Medulla oblongata (tissue), 1 donor: ENCODE measurements around the gene SPATA2L.

Experiments
- DNase-seq: peaks from one replicate; pipeline ENCODE4 v3.0.0-alpha.2; 2015; ENCODE audit errors: extremely low spot score

Gene SPATA2L

DNA sequence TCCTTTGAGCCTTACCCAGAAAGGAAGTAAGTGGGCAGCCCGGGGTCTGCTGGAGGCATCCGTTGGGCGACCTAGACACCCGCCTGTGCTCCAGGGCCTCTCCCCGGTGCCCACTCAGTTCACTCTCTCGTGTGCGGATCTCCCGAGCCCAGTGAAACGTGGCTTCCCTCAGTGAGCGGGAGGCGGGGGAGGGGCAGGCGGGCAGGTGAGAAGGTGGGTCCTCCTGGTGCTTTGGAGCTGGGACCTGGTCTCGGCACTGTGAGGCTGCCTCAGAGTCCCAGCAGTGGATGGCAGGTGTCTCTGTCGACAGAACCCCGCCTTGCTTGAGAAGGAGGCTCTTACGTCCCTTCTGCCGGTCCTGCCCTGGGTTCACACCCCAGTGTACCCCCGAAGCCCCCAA is 27.8 kb upstream of the SPATA2L start:
- no peak for DNase-seq

DNA sequence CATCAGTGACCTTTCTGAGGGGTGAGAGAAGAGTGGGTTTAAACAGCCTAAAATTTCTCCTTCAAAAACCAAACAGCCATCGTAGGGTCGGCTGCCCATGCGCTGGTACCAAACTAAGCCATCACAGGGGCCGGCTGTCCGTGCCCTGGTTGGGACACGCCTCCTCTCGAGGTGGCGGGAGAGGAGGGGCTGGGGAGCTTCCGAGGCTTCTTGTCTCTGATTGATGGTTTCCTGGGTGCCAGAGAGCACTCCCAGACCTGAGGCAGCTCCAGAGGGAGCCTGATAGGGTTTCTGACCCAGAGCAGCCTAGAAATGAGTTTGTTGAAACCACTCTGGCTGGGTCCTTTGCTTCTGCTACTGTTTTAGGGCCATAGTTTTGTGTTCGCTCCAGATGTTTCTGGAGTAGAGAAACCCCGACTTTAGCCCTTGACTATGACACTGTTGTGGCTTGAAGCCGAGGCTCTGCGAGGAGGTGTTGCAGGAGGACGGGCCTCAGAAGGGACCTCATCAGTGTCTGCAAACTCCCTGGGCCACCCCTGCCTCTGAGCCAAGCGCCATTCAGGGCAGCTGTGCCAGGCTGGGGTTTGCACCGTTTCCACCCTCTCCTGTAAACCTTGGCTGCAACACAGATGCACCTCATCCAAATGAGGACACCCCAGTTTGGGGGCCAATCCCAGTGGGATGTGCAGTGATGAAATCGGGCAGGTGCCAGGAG is 26.1 kb upstream of the SPATA2L start:
- no peak for DNase-seq

DNA sequence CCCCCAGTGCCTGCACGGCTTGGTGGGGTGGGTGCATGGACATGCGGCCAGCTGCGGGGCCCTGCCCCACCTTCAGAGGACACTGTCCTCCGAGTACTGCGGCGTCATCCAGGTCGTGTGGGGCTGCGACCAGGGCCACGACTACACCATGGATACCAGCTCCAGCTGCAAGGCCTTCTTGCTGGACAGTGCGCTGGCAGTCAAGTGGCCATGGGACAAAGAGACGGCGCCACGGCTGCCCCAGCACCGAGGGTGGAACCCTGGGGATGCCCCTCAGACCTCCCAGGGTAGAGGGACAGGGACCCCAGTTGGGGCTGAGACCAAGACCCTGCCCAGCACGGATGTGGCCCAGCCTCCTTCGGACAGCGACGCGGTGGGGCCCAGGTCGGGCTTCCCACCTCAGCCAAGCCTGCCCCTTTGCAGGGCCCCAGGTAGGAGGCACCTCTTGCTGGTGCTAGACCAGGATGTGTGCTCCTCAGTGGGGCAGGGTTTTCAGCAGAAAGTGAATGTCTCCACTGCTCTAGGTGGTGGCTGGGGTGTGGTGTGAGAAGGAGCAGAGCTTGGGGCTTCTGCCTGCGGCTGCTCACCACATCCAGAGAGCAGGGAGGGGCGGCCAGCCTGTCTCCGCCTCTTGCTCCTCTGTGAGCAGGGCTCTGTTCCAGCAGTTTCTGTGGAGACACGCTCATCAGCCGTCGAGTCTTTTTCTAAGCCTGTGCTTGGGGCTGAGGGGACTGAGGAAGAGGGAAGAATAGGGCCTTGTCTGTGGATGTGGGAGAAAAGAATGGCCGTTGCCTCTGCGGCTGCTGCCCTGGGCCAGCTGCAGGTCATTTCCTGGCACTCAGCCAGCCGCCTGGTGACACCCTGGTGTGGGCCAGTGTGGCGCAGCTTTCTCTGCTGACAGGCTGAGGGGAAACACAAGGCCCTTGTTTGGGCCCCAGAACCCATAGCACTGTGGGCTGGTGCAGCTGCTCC is 22.1 kb upstream of the SPATA2L start:
- DNase-seq, result peak; percentile 97

DNA sequence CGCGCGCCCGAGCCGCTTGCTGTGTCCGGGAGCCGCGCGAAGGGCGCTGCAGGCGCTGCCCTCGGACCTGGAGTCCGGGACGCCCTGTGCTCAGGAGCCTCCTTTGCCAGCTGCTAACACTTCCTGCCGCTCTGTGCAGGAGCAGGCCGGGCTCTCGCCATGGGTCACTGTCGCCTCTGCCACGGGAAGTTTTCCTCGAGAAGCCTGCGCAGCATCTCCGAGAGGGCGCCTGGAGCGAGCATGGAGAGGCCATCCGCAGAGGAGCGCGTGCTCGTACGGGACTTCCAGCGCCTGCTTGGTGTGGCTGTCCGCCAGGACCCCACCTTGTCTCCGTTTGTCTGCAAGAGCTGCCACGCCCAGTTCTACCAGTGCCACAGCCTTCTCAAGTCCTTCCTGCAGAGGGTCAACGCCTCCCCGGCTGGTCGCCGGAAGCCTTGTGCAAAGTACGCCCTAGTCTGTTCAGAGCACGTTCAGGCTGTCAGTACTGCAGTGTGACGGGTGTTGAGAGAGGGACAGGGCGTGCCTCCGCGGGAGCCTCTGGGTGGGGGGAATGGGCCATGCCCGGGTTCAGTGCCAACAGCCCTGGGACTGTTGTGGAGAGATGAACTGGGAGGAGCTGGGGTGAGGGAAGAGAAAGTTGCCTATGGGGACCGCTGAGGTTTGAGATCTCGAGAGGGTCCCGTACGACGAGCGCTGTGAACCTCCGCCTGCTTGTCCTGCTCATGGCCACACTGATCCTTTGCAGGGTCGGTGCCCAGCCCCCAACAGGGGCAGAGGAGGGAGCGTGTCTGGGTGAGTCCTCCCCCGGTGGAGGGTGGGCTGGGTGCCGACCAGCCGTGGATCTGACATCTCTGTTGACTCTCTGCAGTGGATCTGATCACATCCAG is 21.1 kb upstream of the SPATA2L start:
- DNase-seq, result peak; percentile 41

DNA sequence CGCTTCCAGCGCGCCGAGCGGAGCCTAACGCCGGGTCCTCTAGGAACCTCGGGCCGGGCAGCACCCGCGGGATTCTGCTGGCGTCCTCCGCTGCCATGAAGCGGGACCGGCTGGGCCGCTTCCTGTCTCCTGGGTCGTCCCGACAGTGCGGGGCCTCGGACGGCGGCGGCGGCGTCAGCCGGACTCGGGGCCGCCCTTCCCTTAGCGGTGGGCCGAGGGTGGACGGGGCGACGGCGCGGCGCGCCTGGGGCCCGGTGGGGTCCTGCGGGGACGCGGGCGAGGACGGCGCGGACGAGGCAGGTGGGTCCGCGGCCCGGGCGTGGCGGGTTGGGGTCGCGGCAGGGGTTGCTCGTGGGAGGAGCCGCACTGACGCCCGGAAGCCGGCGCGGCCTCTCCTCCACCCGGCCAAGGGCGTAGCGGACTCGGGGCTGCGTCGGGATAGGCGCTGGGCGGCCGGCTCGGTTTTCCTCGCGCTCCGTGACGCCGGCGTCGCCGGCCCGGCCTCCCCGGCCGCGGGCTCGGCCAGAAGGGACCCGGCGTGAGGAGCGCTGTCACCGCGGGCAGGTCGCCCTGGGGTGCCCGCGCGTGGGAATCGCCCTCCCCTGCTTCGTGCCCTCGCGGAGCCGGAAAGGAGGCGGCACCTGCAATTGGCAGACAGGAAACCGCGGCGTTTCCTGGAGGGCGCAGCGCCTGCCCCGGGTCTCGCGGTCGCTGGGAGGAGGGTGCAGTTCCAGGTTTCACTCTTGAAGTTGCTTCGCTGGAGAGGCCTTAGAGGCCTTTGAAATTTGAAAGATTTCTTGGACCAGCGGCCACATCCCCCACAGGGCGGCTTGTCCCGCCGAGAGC is 20.3 kb upstream of the SPATA2L start:
- peak; percentile 42 for DNase-seq

DNA sequence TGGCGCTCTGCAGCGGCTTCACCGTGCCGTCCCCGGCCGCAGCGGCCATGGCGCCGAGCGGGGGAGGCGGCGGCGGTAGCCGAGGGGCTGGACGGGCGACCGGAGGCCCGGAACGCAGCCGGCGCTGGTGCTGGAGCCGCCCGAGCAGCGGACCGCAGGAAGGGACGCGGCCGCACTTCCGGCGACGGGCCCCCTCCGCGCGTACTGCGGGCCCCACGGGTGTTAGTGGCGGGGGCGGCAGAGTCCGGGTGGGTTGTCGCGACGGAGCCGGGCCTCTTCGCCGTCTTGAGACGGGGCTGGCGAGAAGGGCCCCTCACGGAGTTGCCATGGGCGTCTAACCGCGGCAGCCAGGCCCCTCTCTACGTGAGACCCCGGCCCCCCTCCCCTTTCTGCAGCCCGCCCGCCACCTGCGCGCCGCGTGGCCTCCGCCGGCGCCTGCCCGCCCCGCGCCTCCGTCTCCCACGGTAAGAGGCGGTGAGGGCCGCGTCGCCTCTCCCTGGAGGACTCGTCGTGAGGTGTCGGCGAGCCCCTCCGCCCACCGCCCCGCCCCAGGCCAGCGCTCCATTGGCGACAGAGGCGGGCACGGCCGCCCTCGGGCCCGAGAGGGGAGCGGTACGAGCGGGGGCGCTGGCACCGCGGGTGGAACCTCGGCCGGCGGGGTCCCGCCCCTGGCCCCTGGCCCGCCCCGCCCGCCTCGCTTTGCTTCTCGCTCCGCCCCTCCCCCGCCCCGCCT is 19.5 kb upstream of the SPATA2L start, which contains the start of the genes VPS9D1 and ZNF276:
Gene VPS9D1 (minus strand): TSS at position 86 of the 733 bp plus-strand sequence. CDS start 37 bp downstream, at position 49.
Gene ZNF276 (plus strand): TSS at position 725 of the 733 bp plus-strand sequence. CDS start 104 bp downstream, outside the sequence.
- DNase-seq, result peak; percentile 84

DNA sequence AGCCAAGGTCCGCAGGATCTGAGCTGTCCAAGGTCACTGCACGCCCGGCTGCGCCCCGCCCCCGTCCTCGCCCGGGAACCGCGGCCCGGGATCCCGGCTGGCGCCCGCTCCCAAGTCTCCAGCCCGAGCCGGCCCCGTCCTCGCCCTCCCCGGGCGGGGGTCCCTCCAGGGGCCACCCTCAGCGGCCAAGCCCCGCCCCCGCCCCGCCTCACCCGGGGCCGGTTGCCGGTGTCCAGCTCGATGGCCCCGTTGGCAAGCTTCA is 19.0 kb upstream of the SPATA2L start:
- DNase-seq, result no peak

DNA sequence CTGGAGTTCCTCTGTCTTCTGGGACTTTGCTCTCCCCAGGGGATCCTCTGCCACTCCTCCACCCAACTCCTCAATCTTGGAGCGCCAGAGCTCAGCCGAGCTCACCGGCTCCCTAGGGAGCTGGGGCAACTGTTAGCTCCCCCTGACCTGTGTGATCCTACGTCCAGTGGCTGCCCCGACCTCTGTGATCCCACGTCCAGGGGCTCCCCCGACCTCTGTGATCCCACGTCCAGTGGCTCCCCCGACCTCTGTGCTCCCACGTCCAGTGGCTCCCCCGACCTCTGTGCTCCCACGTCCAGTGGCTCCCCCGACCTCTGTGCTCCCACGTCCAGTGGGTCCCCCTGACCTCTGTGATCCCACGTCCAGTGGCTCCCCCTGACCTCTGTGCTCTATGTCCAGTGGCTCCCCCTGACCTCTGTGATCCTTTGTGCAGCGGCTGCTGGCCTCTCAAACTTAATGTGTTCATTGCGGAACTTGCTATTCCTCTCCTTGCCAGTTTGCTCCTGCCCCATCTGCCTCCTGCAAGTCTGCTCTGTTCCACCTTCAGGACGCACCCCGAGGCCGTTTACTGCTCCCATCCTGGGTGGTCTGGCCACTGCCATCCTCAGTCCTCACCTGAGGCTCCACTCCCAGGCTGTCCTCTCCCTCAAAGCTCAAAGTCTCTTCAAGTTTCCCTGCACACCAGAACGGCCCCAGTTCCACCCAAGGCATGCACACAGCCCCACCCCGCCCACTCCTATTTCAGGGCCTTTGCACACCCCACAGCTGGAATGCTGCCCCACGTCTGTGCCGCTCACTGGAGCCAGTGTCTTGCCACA is 16.4 kb upstream of the SPATA2L start:
- DNase-seq, result no peak

DNA sequence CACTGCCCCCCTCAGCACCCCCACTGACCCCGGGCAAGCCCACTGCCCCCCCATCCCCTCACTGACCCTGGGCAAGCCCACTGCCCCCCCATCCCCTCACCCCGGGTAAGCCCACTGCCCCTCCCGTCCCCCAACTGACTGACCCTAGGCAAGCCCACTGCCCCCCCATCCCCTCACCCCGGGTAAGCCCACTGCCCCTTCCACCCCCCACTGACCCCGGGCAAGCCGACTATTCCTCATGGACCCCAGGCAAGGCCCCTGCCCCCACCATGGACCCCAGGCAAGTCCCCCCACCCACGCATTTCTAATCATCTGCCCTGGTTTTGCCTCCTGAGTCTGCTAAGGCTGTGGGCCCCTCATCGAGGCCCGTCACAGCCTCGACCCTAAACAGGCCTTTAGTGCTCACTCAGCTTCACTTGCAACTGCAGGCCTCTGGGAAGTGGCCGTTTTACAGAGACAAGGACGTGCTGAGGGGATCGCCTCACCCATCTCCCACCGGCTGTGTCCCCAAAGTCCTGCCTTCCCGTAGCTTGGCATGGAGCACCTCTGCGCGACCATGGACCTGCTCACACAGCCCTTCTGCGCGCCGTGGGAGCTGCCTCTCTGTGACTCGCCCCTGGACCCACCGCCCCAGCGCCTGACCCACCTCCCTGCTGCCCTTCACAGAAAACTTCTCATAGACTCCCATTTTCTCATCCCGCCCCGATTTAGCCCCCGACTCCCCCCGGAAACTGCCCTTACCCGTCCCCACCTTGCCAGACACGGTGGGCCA is 15.6 kb upstream of the SPATA2L start:
- no peak for DNase-seq

DNA sequence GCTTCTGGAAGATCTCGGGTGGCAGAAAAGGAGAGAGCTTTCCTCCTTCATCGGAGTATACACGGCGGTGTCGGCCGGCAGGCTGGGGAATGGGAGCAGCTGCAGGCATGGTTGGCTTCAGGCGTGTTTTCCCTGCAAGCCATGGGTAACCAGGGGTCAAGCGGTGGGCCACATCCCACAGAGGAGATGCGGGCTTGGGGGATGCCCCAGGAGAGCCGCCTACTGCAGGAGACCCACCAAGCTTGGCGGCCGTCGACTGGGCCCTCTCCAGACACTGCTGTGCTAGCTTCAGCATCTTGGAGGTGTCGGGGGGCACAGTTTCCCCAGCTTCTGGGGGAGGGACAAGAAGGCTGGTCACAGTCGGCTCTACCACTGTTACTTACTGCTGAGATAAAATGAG is 15.0 kb upstream of the SPATA2L start:
- DNase-seq, result no peak

DNA sequence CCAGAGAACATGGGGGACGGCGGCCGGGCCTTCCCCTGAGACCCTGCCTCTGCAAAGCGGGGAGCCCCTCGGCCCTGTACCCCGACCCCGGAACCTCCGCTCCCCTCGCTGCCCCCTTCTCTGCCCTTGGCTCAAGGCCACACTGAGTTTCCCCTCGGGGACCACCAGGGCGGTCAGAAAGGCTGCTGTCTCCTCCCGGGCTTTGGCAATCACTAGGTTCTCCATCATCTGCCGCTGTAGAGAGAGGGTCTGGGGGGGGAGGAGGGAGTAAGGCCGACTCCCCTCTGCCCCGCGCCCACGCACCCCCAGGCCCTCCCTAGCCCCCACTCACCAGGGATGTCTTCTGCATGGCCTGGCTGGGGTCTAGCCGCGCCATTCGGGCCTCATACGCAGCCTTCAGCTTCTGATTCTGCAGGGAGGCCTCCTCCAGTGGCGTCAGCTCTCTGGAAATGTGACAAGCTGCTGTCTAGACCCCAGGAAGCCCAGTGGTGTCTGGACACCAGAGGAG is 10.8 kb upstream of the SPATA2L start:
- DNase-seq, result no peak

DNA sequence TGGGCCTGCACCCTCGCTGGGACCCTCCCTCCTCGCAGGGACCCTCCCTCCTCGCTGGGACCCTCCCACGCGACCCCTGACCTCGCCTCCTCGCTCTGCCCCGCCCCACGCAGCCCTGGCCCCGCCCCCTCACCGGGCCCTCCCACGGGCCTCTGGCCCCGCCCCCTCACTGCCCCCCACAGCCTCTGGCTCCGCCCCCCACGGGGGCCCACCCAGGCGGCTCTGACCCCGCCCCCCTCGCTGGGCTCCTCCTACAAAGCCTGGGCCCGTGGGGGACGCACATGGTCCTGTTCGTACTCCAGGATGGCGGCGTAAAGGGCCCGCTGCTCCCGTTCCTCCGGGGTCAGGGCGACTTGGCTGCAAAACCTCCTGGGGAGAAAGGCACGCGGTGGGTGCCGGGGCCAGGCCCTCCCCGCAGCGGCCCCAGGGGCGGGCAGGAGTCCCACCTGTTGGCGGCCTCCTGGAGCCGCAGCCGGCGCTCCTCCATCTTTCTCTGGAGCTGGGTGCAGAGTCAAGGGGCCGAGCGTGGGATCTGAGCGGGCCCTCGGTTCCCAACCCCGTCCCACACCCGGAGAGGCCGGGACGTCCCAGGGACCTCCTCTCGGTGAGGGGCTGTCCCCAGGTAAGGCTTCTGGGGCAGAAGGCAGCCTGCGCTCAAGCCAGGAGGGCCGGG is 10.2 kb upstream of the SPATA2L start:
- no peak for DNase-seq

DNA sequence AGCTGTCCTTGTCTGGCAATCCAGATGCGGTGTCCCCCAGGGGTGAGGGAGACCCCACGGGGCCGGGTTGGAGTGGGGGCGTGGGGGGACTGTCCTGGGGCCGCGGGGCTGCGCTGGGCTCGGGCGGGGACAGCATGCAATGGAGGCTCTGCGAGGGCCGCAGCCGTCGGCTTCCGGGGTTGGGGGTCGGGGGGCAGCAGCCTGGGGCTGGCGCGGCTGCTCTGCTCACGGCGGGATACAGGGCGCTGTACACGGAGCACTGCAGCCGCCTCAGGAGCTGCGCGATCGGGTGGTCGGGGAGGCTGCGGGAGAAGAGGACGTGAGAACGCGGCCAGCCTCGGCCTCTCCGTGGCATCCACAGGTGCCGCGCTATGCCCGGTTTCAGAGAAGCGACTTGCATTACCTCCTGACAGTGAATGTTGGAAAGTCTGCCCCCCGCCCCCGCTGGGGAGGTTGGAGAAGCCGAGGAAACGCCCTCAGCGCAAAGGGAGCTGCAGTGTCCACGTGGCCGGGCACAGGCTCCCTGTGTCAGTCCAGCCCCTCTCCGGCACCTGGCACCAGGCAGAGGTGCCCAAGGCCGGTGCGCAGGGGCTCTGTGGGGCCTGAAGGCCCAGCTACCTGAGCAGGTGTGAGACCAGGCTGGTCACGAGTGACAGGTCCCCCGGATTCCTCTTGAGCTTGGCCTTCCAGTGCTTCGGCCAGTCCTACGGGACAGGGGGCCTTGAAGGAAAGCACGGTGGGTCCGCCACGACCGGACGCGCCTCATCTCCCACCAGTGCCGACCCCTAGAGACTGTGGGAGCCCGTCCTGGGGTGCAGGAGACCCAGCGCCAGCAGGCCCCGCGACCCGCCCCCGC is 9.4 kb upstream of the SPATA2L start:
- DNase-seq, result no peak

DNA sequence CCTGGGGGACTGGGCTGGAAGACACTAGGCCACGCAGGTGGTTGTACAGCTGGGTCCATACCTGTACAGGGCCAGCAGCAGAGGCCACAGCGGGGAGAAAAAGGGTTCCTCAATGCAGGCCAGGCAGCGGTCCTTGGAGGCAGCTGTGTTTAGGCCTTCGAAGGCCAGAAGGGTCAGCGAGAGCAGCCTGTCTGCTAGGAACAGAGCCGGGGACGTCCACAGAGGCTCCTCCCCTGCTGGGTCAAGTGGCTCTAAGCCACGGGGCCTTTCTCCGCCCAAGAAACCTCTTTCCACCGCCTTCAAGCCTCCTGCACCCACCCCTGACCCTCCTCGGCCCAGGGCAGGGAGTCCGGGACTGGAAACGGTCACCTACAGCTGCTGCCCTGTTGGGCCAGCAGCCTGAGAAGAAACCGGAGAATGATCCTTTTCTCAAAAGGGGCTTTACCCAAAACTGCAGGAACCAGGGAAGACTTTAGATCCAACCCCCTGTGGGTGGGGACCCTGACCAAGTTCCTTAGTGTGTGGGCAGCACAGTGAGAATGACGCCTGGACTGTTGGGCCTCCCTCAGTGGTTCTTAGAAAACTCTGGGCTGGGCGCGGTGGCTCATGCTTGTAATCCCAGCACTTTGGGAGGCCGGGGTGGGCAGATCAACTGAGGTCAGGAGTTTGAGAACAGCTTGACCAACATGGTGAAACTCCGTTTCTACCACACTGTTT is 8.4 kb upstream of the SPATA2L start:
- DNase-seq, result no peak

DNA sequence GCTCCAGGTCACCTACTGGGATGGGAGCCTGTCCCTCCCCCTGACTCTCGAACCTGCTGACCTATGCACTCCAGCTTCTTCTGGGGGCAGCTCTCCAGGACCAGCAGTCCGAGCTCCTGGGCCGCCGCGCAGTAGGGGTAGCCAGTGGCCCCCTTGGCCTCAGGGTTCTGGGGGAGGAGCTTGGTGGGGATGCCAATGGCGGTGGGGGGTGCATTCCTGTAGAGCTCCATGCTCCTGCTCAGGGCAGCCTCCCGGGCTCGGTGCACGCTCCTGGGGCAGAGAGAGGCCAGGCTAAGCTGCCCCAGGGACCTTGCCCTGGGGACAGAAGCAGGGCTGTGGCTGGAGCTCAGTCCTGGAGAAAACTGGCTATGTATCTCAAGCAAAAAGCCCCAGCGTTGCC is 7.7 kb upstream of the SPATA2L start:
- DNase-seq, result no peak

DNA sequence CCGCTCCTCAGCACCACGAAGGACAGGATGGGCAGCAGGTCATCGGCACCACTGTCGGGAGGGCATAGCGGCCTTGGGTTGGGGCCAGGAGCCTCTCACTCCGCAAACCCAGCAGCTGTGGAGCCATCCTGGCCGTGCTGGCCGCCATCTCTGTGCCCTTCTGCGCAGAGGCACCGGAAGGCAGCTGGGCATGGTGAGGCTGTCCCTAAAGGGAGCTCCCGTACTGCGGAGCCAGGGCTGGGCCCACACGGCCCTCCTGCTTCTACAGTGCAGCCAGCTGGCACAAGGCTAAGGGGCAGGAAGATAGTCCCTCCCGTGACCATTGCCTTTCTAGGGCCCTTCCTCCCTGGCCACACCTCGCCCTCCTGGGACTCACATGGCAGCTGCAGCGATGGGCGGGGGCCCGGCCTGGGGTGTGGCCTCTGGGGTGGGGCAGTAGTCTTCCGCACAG is 7.0 kb upstream of the SPATA2L start:
- DNase-seq, result no peak
